ENCODE measurements around the gene ZMIZ1.

DNA sequence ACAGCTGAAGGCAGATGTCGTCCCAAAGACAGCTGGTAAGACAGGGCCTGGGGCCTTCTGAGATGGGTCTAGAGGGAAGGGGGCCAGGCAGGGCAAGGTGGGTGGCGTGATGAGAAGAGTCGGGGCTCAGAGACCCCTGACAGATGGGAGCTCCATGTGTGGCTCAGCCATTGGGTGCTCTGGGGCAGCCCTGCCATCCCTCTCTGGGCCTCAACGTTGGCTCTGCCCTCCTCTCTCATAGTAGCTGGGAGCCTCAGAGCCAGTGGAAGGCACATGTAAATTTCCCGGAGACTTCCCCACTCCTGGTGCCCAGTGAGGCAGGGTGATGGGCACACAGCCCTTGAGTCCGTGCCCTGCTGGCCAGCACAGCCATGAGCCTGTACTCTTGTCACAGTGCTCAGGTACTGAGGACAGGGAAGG lies 280.3 kb downstream of the ZMIZ1 start:
- TF ChIP-seq, protein P1, sequence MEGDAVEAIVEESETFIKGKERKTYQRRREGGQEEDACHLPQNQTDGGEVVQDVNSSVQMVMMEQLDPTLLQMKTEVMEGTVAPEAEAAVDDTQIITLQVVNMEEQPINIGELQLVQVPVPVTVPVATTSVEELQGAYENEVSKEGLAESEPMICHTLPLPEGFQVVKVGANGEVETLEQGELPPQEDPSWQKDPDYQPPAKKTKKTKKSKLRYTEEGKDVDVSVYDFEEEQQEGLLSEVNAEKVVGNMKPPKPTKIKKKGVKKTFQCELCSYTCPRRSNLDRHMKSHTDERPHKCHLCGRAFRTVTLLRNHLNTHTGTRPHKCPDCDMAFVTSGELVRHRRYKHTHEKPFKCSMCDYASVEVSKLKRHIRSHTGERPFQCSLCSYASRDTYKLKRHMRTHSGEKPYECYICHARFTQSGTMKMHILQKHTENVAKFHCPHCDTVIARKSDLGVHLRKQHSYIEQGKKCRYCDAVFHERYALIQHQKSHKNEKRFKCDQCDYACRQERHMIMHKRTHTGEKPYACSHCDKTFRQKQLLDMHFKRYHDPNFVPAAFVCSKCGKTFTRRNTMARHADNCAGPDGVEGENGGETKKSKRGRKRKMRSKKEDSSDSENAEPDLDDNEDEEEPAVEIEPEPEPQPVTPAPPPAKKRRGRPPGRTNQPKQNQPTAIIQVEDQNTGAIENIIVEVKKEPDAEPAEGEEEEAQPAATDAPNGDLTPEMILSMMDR (conservative IDR thresholded peaks at IDR 0.05 in 1 of 2, IDR thresholded peaks at IDR 0.05 in 1 of 2; ENCODE audit: low read depth in 1 of 2, low read length in 2 of 2): no peak
- TF ChIP-seq EZH2 (IDR thresholded peaks at IDR 0.05; ENCODE audit: low read length, missing control alignments): no peak

Data from fibroblast of lung (primary cell).